LNCAP (cell line): ENCODE measurements around the gene KIRREL3.

Experiments used
- TF ChIP-seq, protein P1 (sequence below): fragments of 450-650 bp; IDR thresholded peaks from 2 replicates; pipeline ENCODE4 v1.5.1; 2017; ENCODE audit warnings: mild to moderate bottlenecking

Gene KIRREL3

DNA sequence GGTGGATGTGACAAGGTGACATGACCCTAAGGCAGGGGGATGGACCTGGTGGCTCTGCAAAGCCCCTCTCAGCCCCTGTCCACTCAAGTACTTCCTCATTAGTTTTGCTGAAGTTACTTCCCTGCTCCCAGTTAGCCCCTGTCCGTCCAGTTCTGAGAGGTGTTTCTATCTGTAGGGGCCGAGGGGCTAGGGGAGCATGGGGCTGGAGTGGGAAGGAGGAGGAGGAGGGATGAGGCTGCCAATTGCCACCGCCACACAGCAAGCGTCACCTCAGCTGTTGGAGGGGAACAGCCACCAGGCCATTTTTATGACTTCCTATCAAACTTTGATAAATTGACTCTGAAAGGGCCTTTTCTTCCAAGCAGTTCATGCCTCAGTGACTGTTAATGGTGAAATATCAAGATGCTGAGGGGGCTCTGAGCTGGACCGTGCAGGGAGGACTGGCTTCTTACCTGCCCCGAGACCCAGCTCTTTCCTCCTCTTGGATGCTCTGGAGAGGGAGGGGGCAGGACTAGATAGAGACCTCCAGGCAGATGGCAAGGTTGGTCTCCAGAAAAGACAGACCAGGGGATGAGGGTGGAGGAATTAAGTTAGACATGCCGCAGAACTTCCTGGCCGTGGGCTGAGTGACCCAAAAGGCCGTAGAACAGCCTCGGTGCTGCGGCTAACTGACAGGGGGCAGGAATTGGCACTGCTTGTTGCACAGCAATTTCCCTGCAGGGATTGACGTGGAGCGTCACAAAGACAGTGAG, 508.1 kb downstream of the KIRREL3 start:
- TF ChIP-seq, protein P1, sequence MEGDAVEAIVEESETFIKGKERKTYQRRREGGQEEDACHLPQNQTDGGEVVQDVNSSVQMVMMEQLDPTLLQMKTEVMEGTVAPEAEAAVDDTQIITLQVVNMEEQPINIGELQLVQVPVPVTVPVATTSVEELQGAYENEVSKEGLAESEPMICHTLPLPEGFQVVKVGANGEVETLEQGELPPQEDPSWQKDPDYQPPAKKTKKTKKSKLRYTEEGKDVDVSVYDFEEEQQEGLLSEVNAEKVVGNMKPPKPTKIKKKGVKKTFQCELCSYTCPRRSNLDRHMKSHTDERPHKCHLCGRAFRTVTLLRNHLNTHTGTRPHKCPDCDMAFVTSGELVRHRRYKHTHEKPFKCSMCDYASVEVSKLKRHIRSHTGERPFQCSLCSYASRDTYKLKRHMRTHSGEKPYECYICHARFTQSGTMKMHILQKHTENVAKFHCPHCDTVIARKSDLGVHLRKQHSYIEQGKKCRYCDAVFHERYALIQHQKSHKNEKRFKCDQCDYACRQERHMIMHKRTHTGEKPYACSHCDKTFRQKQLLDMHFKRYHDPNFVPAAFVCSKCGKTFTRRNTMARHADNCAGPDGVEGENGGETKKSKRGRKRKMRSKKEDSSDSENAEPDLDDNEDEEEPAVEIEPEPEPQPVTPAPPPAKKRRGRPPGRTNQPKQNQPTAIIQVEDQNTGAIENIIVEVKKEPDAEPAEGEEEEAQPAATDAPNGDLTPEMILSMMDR = no peak

DNA sequence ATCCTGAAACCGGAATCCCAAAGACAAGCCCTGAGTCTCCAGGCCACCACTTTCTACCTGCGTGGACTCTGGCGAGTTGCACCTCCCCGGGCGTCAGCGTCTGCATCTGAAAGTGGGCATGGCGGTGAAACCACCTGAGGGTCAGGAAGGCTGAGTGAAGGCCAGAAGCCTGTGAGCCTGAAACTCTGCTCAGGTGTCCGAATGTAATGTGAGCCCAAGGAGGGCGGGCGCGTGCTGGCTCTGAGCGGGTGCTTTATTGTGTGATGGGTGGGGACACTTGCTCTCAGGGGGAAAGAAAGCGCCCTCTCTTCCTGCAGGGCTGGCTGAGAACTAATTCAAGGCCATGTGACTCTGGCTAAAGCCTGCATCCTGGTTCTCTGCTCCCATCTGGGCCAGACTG, 509.5 kb downstream of the KIRREL3 start:
- TF ChIP-seq, protein P1 = no peak

DNA sequence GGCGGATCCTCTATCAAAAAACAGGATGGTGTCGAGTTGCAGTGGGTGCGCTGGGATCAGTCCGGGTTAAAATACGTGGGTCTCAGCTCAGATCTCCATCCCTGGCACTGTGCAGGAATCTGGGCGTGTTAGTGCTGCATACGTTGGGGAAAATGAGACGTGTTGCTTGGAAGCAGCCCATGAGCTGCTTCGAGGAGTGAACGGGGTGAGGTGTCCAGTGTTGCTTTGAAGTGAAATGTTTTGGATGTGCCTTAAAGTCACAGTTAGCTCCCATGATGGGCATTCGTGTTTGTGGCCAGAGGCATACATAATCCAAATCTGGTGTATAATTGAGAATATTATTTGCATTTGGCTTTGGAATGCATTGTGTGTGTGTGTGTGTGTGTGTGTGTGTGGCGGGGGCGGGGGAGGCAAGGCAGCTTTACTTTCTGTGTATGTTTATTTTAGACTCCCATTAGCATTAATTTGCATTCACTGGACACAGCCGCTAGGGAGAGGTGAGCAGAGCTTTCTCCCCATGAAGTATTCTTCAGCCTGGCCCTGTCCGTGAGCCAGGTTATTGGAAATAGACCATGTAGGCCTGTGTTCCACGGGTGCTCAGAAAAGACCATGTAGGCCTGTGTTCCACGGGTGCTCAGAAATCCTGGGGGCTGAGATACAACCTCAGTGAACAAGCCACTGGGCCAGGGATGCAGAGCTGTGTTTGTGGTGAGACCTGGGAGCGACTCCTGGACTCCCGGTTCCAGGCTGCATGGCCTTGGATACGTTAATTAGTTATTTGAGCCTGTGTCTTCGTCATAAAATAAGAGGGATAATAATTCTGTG, 510.5 kb downstream of the KIRREL3 start:
- TF ChIP-seq, protein P1 = no peak

DNA sequence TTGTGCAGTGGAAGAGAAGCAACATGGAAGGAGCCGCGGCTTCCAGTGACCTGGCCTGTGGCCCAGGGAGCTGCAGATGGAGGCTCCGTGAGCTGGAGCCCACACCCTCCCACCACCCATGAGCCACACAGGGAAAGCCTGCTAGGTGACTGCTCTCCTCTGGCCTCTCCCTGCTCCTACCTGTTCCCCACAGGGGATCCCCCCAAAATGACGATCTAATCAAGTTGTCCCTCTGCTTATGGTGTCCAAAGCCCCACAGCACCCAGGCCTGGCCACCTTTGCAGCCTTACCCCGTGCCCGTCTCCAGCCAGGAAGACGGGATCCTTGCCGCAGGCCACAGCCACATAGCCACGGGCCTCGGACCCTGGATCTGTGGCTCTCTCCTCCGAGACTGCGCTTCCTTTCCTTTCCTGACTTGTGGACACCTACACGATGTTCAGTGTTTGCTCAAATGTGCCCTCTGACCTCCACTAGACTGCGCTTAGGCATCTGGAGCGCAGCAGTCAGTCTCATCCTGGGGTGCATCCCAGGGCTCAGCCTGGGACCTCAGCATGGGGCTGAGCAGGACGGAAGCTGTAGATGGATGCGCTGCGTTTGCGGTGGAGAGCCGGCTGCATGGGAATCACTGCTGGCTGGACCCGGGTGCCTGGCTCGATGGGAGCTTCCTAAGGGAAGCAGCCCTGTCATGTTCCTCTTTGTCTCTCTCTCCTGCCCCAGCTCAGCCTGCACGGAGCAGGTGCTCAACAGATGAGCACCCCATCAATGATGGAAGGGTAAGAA, 511.8 kb downstream of the KIRREL3 start:
- TF ChIP-seq, protein P1 = no peak

DNA sequence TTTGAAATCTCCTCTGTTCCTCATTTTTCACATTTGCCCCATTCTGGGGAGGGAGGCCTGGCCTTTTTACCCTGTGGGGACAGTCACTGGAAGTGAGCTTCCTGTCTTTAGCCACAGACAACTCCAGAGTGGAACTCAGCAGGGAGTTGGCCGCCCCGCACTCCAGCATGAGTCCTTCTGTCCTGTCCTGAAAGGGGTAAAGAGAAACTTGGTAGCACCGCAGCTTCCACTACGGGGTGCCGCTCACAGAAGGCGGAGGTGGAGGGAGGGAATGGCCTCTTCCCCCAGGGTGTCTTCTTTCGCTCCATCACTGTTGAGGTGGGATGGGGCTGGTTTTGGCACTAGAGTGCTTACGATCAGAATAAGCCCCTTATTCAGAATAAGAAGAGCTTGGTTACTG, 512.9 kb downstream of the KIRREL3 start:
- TF ChIP-seq, protein P1 = no peak

DNA sequence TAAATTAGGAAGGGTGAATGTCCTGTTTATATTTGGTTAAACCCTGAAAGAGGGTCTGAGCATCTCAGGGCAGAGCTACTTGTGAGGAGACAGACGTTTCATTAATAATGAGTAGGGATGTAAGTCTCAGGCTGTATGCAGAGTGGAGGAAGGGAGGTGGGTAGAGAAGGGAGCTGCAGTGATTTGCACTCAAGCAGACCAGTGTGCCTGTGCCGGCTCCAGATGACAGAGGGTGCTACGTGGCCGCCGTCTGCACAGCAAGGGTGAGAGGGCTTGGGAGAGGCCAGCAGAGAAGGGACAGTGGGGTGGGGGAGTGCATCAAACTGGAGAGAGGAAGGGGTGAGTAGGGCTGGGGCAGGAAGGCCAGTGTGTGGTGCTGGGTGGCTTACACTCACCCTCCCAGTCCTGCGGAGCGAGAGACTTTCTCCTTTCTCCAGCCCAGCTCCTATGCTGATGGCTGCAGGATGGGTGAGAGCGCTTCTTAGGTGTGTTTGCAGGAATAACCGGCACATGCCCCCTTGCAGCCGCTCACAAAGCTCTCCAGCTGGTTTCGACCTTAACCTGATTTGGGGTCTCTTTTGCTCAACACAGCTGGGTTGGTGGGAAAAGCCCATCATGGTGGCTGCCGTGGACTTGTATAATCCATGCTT, 514.5 kb downstream of the KIRREL3 start:
- TF ChIP-seq, protein P1 = no peak
